B cell (primary cell): ENCODE results near the gene KDF1. TPM values are rescaled to one million over a fixed set of nuclear protein-coding genes. Genes with fewer than 3 reads are reported as not detected.

Experiments used
- ATAC-seq: fragments of 200-7000 bp; cut with Tn5 transposase; one replicate; pipeline ENCODE4 v1.10.0; 2021; ENCODE audit warnings: low read depth, mild to moderate bottlenecking, moderate number of reproducible peaks, moderate library complexity
- CTCF ChIA-PET: fragments of 350-600 bp; sonication (Branson Sonifier 250); formaldehyde crosslinking; loops from one replicate; lab custom pipeline; 2021; ENCODE audit warnings: antibody characterized with exemption, inconsistent platforms; lab: Charles Lee
- POLR2A ChIA-PET: fragments of 350-600 bp; sonication (Branson Sonifier 250); formaldehyde crosslinking; loops from one replicate; lab custom pipeline; 2021; ENCODE audit warnings: antibody characterized with exemption; lab: Charles Lee
- DNase-seq: peaks from one replicate; pipeline ENCODE4 v3.0.0; 2013
- H2AFZ ChIP-seq: 2 replicates; pipeline ENCODE4 v1.6.1; 2012; ENCODE audit warnings: mild to moderate bottlenecking, low read depth, low read length; ENCODE audit not compliant: insufficient read depth, poor library complexity, severe bottlenecking
- H3K27ac ChIP-seq, 2 donors: 1 replicate in 1 of 2; 2 replicates in 1 of 2; pipeline ENCODE4 v1.5.1; 2012 to 2013; ENCODE audit warnings: low read length in 2 of 2, mild to moderate bottlenecking in 2 of 2, moderate library complexity in 1 of 2
- H3K27me3 ChIP-seq, 4 experiments: fragments of 200-600 bp in 1 of 4; sonication (generic) in 1 of 4; replicated peaks in 1 of 4; 1 replicate in 2 of 4; 2 replicates in 2 of 4; pipeline versions ENCODE4 v1.6.1 to v1.7.0; 2013 to 2016; ENCODE audit warnings: low read length in 3 of 4, mild to moderate bottlenecking in 2 of 4, mixed read lengths in 1 of 4, moderate library complexity in 1 of 4; ENCODE audit not compliant: insufficient read depth in 4 of 4, control insufficient read depth in 3 of 4; ENCODE audit errors: control extremely low read depth in 1 of 4
- H3K36me3 ChIP-seq, 2 experiments: replicated peaks in 1 of 2; 1 replicate in 1 of 2; 2 replicates in 1 of 2; pipeline versions ENCODE4 v1.6.1 to v1.7.1; 2013; ENCODE audit warnings: low read length in 1 of 2; ENCODE audit not compliant: insufficient read depth in 2 of 2, control insufficient read depth in 1 of 2; ENCODE audit errors: control extremely low read depth in 1 of 2, extremely low read depth in 1 of 2
- H3K4me1 ChIP-seq, 2 donors: fragments of 200-600 bp in 1 of 2; sonication (generic) in 1 of 2; 1 replicate in 1 of 2; 2 replicates in 1 of 2; pipeline versions ENCODE4 v1.5.1 to v1.6.1; 2013 to 2017; ENCODE audit warnings: low read length in 2 of 2; ENCODE audit not compliant: control insufficient read depth in 2 of 2, insufficient read depth in 2 of 2
- H3K4me2 ChIP-seq: replicated peaks from 2 replicates; pipeline ENCODE3; 2012; ENCODE audit warnings: mild to moderate bottlenecking, low read depth, low read length; ENCODE audit not compliant: poor library complexity, severe bottlenecking
- H3K4me3 ChIP-seq, 5 experiments: fragments of 200-600 bp in 1 of 5; sonication (generic) in 1 of 5; 1 replicate in 3 of 5; 2 replicates in 2 of 5; pipeline versions ENCODE4 v1.5.1 to v1.7.0; 2011 to 2016; ENCODE audit warnings: low read length in 4 of 5, mild to moderate bottlenecking in 4 of 5, low read depth in 2 of 5, control low read depth in 1 of 5, moderate library complexity in 1 of 5; ENCODE audit not compliant: insufficient read depth in 1 of 5; ENCODE audit errors: control extremely low read depth in 1 of 5, extremely low read depth in 1 of 5
- H3K79me2 ChIP-seq: fragments of 200-600 bp; sonication (generic); one replicate; pipeline ENCODE4 v1.6.0; 2016; ENCODE audit warnings: low read length; ENCODE audit not compliant: control insufficient read depth, insufficient read depth
- H3K9ac ChIP-seq: fragments of 200-600 bp; sonication (generic); 2 replicates; pipeline ENCODE4 v1.6.1; 2017; ENCODE audit warnings: mild to moderate bottlenecking, low read length, moderate library complexity
- H3K9me3 ChIP-seq, 3 donors: one replicate each; pipeline versions ENCODE4 v1.6.1 to v1.7.1; 2013; ENCODE audit warnings: low read length in 2 of 3; ENCODE audit not compliant: control insufficient read depth in 2 of 3, insufficient read depth in 1 of 3; ENCODE audit errors: control extremely low read depth in 1 of 3
- H4K20me1 ChIP-seq: 2 replicates; pipeline ENCODE4 v1.6.0; 2012; ENCODE audit warnings: mild to moderate bottlenecking, low read length; ENCODE audit not compliant: insufficient read depth, control insufficient read depth, poor library complexity, severe bottlenecking
- H3K27ac Mint-ChIP-seq: one replicate; pipeline ENCODE4 v1.8.0; 2021; ENCODE audit warnings: mixed read lengths
- H3K27me3 Mint-ChIP-seq: one replicate; pipeline ENCODE4 v1.8.0; 2021; ENCODE audit warnings: mixed read lengths
- H3K4me1 Mint-ChIP-seq: one replicate; pipeline ENCODE4 v1.8.0; 2021; ENCODE audit warnings: mixed read lengths
- H3K4me3 Mint-ChIP-seq: one replicate; pipeline ENCODE4 v1.8.0; 2021; ENCODE audit warnings: mixed read lengths
- H3K9me3 Mint-ChIP-seq: one replicate; pipeline ENCODE4 v1.8.0; 2022; ENCODE audit warnings: mixed read lengths; ENCODE audit not compliant: insufficient read depth
- CTCF ChIP-seq: fragments of 200-600 bp; IDR thresholded peaks from one replicate; pipeline ENCODE4 v1.8.0; 2022; ENCODE audit warnings: antibody characterized with exemption, mild to moderate bottlenecking
- EZH2 ChIP-seq: IDR thresholded peaks from 2 replicates; pipeline ENCODE4 v1.6.1; 2012; ENCODE audit warnings: borderline replicate concordance, low read depth, mild to moderate bottlenecking, moderate library complexity, low read length; ENCODE audit not compliant: insufficient read depth, poor library complexity, severe bottlenecking
- WGBS: methylation state at CpG from one replicate; pipeline ENCODE4 v1.1.5; 2013; ENCODE audit warnings: missing lambda C conversion rate; ENCODE audit not compliant: insufficient coverage; 5-methylcytosine and 5-hydroxymethylcytosine counted together
- intact Hi-C: fragments of 100-400 bp; cut with micrococcal nuclease; formaldehyde crosslinking; loops from one replicate; pipeline ENCODE4 v1.10.0; 2022
- polyA plus RNA-seq: library from polyadenylated mRNA; depleted of rRNA; stranded (reverse); fragments of >200 nt; gene quantifications from 2 replicates; pipeline ENCODE4 v1.2.3, GENCODE V29; 2012
- total RNA-seq, 2 donors: library from RNA; stranded (reverse); fragments of 120-200 nt in 1 of 2; gene quantifications; 1 replicate in 1 of 2; 2 replicates in 1 of 2; pipeline versions ENCODE4 v1.2.3 to v1.2.4, GENCODE V29; 2013 to 2022

KDF1 gene
- total and polyA plus RNA-seq, 2 donors (not counting 1 experiment from before 2014, with no cell fraction given) = 0.74 to 2.6 TPM

DNA sequence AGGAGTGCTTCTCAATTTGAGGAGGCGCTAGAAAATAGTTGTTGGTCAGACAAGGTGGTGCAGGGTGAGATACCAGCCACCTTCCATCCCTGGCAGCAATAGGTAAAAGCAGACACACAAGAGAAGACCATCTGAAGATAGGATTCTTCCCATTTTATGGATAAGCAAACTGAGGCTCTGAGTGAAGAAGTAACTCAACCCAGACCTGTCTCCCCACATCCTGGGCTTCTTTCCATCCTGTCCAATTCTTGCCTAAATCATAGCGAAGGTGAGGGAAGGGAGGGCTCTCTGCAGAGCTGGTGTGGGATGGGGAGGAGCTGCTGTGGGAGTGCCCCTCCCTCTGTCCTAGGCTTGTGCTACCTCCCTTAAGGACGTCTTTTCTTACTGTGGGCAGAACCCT is 11.3 kb upstream of the KDF1 start:
- H2AFZ ChIP-seq = no peak overlapping the region
- Mint-ChIP-seq H3K4me3 (no peak overlapping the region), H3K27me3 (peaks cover 23% of the 10 kb centered on the region), H3K27ac (no peak overlapping the region), H3K4me1 (no peaks in the 10 kb centered on the region), H3K9me3 (no peaks in the 10 kb centered on the region)
- H3K9me3 ChIP-seq = no peaks in the 10 kb centered on the region
- peaks cover 0 to 15% (median 1%) of the 10 kb centered on the region in 4 experiments for H3K27me3 ChIP-seq
- WGBS = 93% methylated on average over 2 of the region's 3 CpGs
- no peaks in the 10 kb centered on the region for H4K20me1 ChIP-seq
- H3K27ac ChIP-seq = no peak overlapping the region
- TF ChIP-seq EZH2 = no peak
- TF ChIP-seq CTCF = no peak
- no peaks in the 10 kb centered on the region for H3K4me1 ChIP-seq
- POLR2A ChIA-PET = no interaction called here
- ATAC-seq = no peak
- no peaks in the 10 kb centered on the region for H3K36me3 ChIP-seq
- H3K79me2 ChIP-seq = no peaks in the 10 kb centered on the region
- no peak overlapping the region for H3K4me3 ChIP-seq
- H3K9ac ChIP-seq = no peak overlapping the region
- no peak for DNase-seq
- intact Hi-C loops = no loop called here
- CTCF ChIA-PET = no interaction called here
- no peak overlapping the region for H3K4me2 ChIP-seq

- ATAC-seq (no peak), DNase-seq (no peak)
- intact Hi-C loops = no loop called here
- Histone ChIP-seq H3K36me3 (no peaks in the 10 kb centered on the region), H4K20me1 (no peaks in the 10 kb centered on the region), H3K27me3 (peaks cover 0 to 15% (median 1%) of the 10 kb centered on the region in 4 experiments), H3K9ac (no peak overlapping the region), H3K4me1 (no peaks in the 10 kb centered on the region), H3K4me3 (no peak overlapping the region), H3K79me2 (no peaks in the 10 kb centered on the region), H3K9me3 (no peaks in the 10 kb centered on the region), H3K27ac (no peak overlapping the region), H3K4me2 (no peak overlapping the region), H2AFZ (no peak overlapping the region)
- no peak for TF ChIP-seq EZH2
- no peak for TF ChIP-seq CTCF
- Mint-ChIP-seq H3K27me3 (peaks cover 25% of the 10 kb centered on the region), H3K4me3 (no peak overlapping the region), H3K27ac (no peak overlapping the region), H3K4me1 (no peaks in the 10 kb centered on the region), H3K9me3 (no peaks in the 10 kb centered on the region)
- POLR2A ChIA-PET = no interaction called here
- CTCF ChIA-PET = no interaction called here
- WGBS = 94% methylated on average over 6 of the region's 7 CpGs
These were observed 10.5 kb upstream of the KDF1 start for GRCh38 chr1:26970810-26971209.
